Measurements from ENCODE around the gene MYRF.

MYRF gene

GRCh38 chr11:61762223-61762615 is 9.8 kb downstream of the MYRF start:
- TF ChIP-seq NFIC (IDR thresholded peaks at IDR 0.05) = no peak
- no peak for TF ChIP-seq CREB1 (IDR thresholded peaks at IDR 0.05; ENCODE audit: low read depth)
- no peak for TF ChIP-seq RAD21 (IDR thresholded peaks at IDR 0.05; ENCODE audit: low read depth)
- no peak for TF ChIP-seq CEBPB (IDR thresholded peaks at IDR 0.05)
- no peak for TF ChIP-seq YY1 (IDR thresholded peaks at IDR 0.05; ENCODE audit: low read depth)
- no peak for TF ChIP-seq TCF12 (IDR thresholded peaks at IDR 0.05; ENCODE audit: low read depth)
- TF ChIP-seq USF1 (IDR thresholded peaks at IDR 0.05) = no peak
- no peak for TF ChIP-seq MAX (IDR thresholded peaks at IDR 0.05)
- TF ChIP-seq EP300 (IDR thresholded peaks at IDR 0.05; ENCODE audit: borderline replicate concordance) = no peak
- no peak for TF ChIP-seq TEAD4 (IDR thresholded peaks at IDR 0.05)
- no peak for TF ChIP-seq FOXM1 (IDR thresholded peaks at IDR 0.05; ENCODE audit: borderline replicate concordance, low read depth)

- no peak for TF ChIP-seq REST (IDR thresholded peaks at IDR 0.05; ENCODE audit: low read depth)
- no peak for TF ChIP-seq CREB1 (IDR thresholded peaks at IDR 0.05; ENCODE audit: low read depth)
- no peak for TF ChIP-seq ZBTB7A (IDR thresholded peaks at IDR 0.05; ENCODE audit: low read depth)
- no peak for TF ChIP-seq TAF1 (IDR thresholded peaks at IDR 0.05; ENCODE audit: low read depth)
- TF ChIP-seq CEBPB (IDR thresholded peaks at IDR 0.05) = no peak
- TF ChIP-seq EGR1 (IDR thresholded peaks at IDR 0.05) = no peak
- TF ChIP-seq RAD21 (IDR thresholded peaks at IDR 0.05; ENCODE audit: low read depth) = no peak
- no peak for TF ChIP-seq USF1 (IDR thresholded peaks at IDR 0.05)
Observed at GRCh38 chr11:61762798-61763197, 10.4 kb downstream of the MYRF start.

- TF ChIP-seq RAD21 (IDR thresholded peaks at IDR 0.05; ENCODE audit: low read depth) = no peak
- no peak for TF ChIP-seq ZBTB7A (IDR thresholded peaks at IDR 0.05; ENCODE audit: low read depth)
- TF ChIP-seq CREB1 (IDR thresholded peaks at IDR 0.05; ENCODE audit: low read depth) = no peak
- no peak for TF ChIP-seq TAF1 (IDR thresholded peaks at IDR 0.05; ENCODE audit: low read depth)
- TF ChIP-seq YY1 (IDR thresholded peaks at IDR 0.05; ENCODE audit: low read depth) = no peak
- TF ChIP-seq REST (IDR thresholded peaks at IDR 0.05; ENCODE audit: low read depth) = no peak
- TF ChIP-seq TEAD4 (IDR thresholded peaks at IDR 0.05) = no peak
- no peak for TF ChIP-seq TCF12 (IDR thresholded peaks at IDR 0.05; ENCODE audit: low read depth)
- no peak for TF ChIP-seq MAX (IDR thresholded peaks at IDR 0.05)
- no peak for TF ChIP-seq USF1 (IDR thresholded peaks at IDR 0.05)
- no peak for TF ChIP-seq CEBPB (IDR thresholded peaks at IDR 0.05)
- TF ChIP-seq EP300 (IDR thresholded peaks at IDR 0.05; ENCODE audit: borderline replicate concordance) = no peak
- no peak for TF ChIP-seq NFIC (IDR thresholded peaks at IDR 0.05)
- no peak for TF ChIP-seq FOXM1 (IDR thresholded peaks at IDR 0.05; ENCODE audit: borderline replicate concordance, low read depth)
Observed at GRCh38 chr11:61763930-61764605, 11.6 kb downstream of the MYRF start.

GRCh38 chr11:61764606-61765260 is 12.3 kb downstream of the MYRF start:
- TF ChIP-seq ZBTB7A (IDR thresholded peaks at IDR 0.05; ENCODE audit: low read depth) (no peak), MAX (IDR thresholded peaks at IDR 0.05) (no peak), REST (IDR thresholded peaks at IDR 0.05; ENCODE audit: low read depth) (no peak), NFIC (IDR thresholded peaks at IDR 0.05) (no peak), TEAD4 (IDR thresholded peaks at IDR 0.05) (no peak), USF1 (IDR thresholded peaks at IDR 0.05) (no peak), TCF12 (IDR thresholded peaks at IDR 0.05; ENCODE audit: low read depth) (no peak), CEBPB (IDR thresholded peaks at IDR 0.05) (no peak), FOXM1 (IDR thresholded peaks at IDR 0.05; ENCODE audit: borderline replicate concordance, low read depth) (no peak), EGR1 (IDR thresholded peaks at IDR 0.05) (no peak), TAF1 (IDR thresholded peaks at IDR 0.05; ENCODE audit: low read depth) (no peak), EP300 (IDR thresholded peaks at IDR 0.05; ENCODE audit: borderline replicate concordance) (no peak)
